Eye (tissue), 1 donor: ENCODE data around the gene RPL13.
"Not testable (repeated sequence)": the region's sequence is repeated elsewhere in the genome, so short reads cannot be mapped to it uniquely, and the experiment has no call there.

Experiments
- DNase-seq: peaks from one replicate; pipeline ENCODE4 v3.0.0-alpha.2; 2015

The RPL13 gene

GRCh38 chr16:89581045-89581695 lies 20.7 kb downstream of the RPL13 start:
- DNase-seq: no peak

- no peak for DNase-seq
Measured at GRCh38 chr16:89581861-89582563, 21.5 kb downstream of the RPL13 start.

- no peak for DNase-seq
Measured at GRCh38 chr16:89582614-89583196, 22.2 kb downstream of the RPL13 start.

GRCh38 chr16:89583197-89583894 lies 22.9 kb downstream of the RPL13 start:
- no peak for DNase-seq

- DNase-seq: no peak
Measured at GRCh38 chr16:89583895-89584644, 23.6 kb downstream of the RPL13 start.

- no peak for DNase-seq
Measured at GRCh38 chr16:89584768-89585549, 24.5 kb downstream of the RPL13 start.

- no peak for DNase-seq
Measured at GRCh38 chr16:89586218-89586617, 25.7 kb downstream of the RPL13 start.

- no peak for DNase-seq
Measured at GRCh38 chr16:89586853-89587252, 26.4 kb downstream of the RPL13 start.

- DNase-seq: not testable (repeated sequence)
Measured at GRCh38 chr16:89587676-89588075, 27.2 kb downstream of the RPL13 start.

GRCh38 chr16:89588413-89589109 lies 28.1 kb downstream of the RPL13 start:
- DNase-seq: no peak

- DNase-seq: no peak
Measured at GRCh38 chr16:89589241-89589926, 28.9 kb downstream of the RPL13 start.

GRCh38 chr16:89593841-89594240 lies 33.4 kb downstream of the RPL13 start:
- no peak for DNase-seq

- DNase-seq: no peak
Measured at GRCh38 chr16:89595330-89596060, 35.0 kb downstream of the RPL13 start.

- no peak for DNase-seq
Measured at GRCh38 chr16:89596061-89596689, 35.7 kb downstream of the RPL13 start.

- DNase-seq: no peak
Measured at GRCh38 chr16:89596957-89597649, 36.6 kb downstream of the RPL13 start.

GRCh38 chr16:89598199-89598598 lies 37.7 kb downstream of the RPL13 start:
- peak; percentile 65 for DNase-seq

GRCh38 chr16:89599451-89599858 lies 39.0 kb downstream of the RPL13 start:
- DNase-seq: no peak

GRCh38 chr16:89599902-89600301 lies 39.4 kb downstream of the RPL13 start:
- no peak for DNase-seq

GRCh38 chr16:89600427-89600826 lies 39.9 kb downstream of the RPL13 start:
- no peak for DNase-seq
